Panc1 (cell line): ENCODE results near the gene LIPA.

Experiments used
- CTCF ChIP-seq: fragments of 450-650 bp; IDR thresholded peaks from 2 replicates; pipeline ENCODE4 v1.5.1; 2017; ENCODE audit warnings: mild to moderate bottlenecking
- POLR2AphosphoS5 ChIP-seq: IDR thresholded peaks from 2 replicates; pipeline ENCODE4 v1.6.1; 2012; ENCODE audit warnings: mild to moderate bottlenecking, low read depth, low read length, moderate library complexity
- REST ChIP-seq, 2 experiments: IDR thresholded peaks; 2 replicates each; pipeline ENCODE4 v1.6.1; 2011 to 2012; ENCODE audit warnings: low read depth in 2 of 2, control low read depth in 1 of 2, low read length in 1 of 2, mild to moderate bottlenecking in 1 of 2, moderate library complexity in 1 of 2; ENCODE audit not compliant: insufficient read depth in 1 of 2
- TCF7L2 ChIP-seq: IDR thresholded peaks from 2 replicates; pipeline ENCODE4 v1.6.1; 2011; ENCODE audit warnings: mild to moderate bottlenecking, low read depth, low read length, inconsistent platforms

DNA sequence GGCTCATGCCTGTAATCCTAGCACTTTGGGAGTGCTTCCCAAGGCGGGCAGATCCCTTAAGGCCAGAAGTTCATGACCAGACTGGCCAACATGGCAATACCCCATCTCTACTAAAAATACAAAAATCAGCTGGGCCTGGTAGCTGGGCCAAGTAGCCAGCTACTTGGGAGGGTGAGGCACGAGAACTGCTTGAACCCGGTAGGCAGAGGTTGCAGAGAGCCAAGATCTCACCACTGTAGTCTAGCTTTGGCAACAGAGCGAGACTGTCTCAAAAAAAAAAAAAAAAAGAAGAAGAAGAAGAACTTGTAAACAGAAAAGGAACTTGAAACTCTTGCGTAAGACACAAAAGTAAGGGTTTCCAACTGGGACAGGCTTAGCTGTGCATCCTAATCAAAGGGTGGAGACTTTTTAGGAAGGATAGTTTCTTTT lies 44.7 kb upstream of the LIPA start:
- TF ChIP-seq REST (IDR thresholded peaks at IDR 0.05; ENCODE audit: insufficient read depth in 1 of 2, low read depth in 2 of 2, low read length in 1 of 2) (no peak), CTCF (no peak), POLR2AphosphoS5 (no peak), TCF7L2 (no peak)
